HEK293 (cell line): ENCODE measurements around the gene HS3ST6.

Experiments
- KLF16 ChIP-seq: fragments of 450-650 bp; formaldehyde crosslinking; IDR thresholded peaks from 2 replicates; pipeline ENCODE4 v1.5.1; 2017; ENCODE audit warnings: missing biosample characterization, missing genetic modification characterization
- SP2 ChIP-seq: fragments of 450-650 bp; formaldehyde crosslinking; IDR thresholded peaks from 2 replicates; pipeline ENCODE4 v1.5.1; 2016; ENCODE audit warnings: missing biosample characterization, missing genetic modification characterization
- TCF7L2 ChIP-seq: IDR thresholded peaks from 2 replicates; pipeline ENCODE4 v1.6.1; 2011; ENCODE audit warnings: low read depth, mild to moderate bottlenecking, inconsistent platforms, low read length, moderate library complexity, borderline replicate concordance
- WT1 ChIP-seq: fragments of 450-650 bp; formaldehyde crosslinking; IDR thresholded peaks from 2 replicates; pipeline ENCODE4 v1.5.1; 2016; ENCODE audit warnings: missing biosample characterization, missing genetic modification characterization
- ZBTB17 ChIP-seq: fragments of 450-650 bp; formaldehyde crosslinking; IDR thresholded peaks from 2 replicates; pipeline ENCODE4 v1.5.1; 2016; ENCODE audit warnings: missing biosample characterization, missing genetic modification characterization
- ZBTB20 ChIP-seq: fragments of 450-650 bp; formaldehyde crosslinking; IDR thresholded peaks from 2 replicates; pipeline ENCODE4 v1.5.1; 2016; ENCODE audit warnings: missing biosample characterization, missing genetic modification characterization
- ZBTB8A ChIP-seq: fragments of 450-650 bp; formaldehyde crosslinking; IDR thresholded peaks from 2 replicates; pipeline ENCODE4 v1.5.1; 2016; ENCODE audit warnings: missing biosample characterization, missing genetic modification characterization
- ZFP69B ChIP-seq: fragments of 450-650 bp; formaldehyde crosslinking; IDR thresholded peaks from 2 replicates; pipeline ENCODE4 v1.5.1; 2016; ENCODE audit warnings: missing biosample characterization, missing genetic modification characterization
- ZNF138 ChIP-seq: fragments of 450-650 bp; formaldehyde crosslinking; IDR thresholded peaks from 2 replicates; pipeline ENCODE4 v1.5.1; 2016; ENCODE audit warnings: missing biosample characterization, missing genetic modification characterization, borderline replicate concordance
- ZNF202 ChIP-seq: fragments of 450-650 bp; formaldehyde crosslinking; IDR thresholded peaks from 2 replicates; pipeline ENCODE4 v1.5.1; 2016; ENCODE audit warnings: missing biosample characterization, missing genetic modification characterization, borderline replicate concordance
- ZNF341 ChIP-seq: fragments of 450-650 bp; formaldehyde crosslinking; IDR thresholded peaks from 2 replicates; pipeline ENCODE4; 2016; ENCODE audit warnings: low read depth, missing biosample characterization, missing genetic modification characterization
- ZNF394 ChIP-seq: fragments of 450-650 bp; formaldehyde crosslinking; IDR thresholded peaks from 2 replicates; pipeline ENCODE4 v1.5.1; 2016; ENCODE audit warnings: missing biosample characterization, missing genetic modification characterization, mild to moderate bottlenecking, moderate library complexity, borderline replicate concordance
- ZNF560 ChIP-seq: fragments of 450-650 bp; formaldehyde crosslinking; IDR thresholded peaks from 2 replicates; pipeline ENCODE4 v1.5.1; 2017; ENCODE audit warnings: missing biosample characterization, missing genetic modification characterization, borderline replicate concordance
- ZNF571 ChIP-seq: fragments of 450-650 bp; formaldehyde crosslinking; IDR thresholded peaks from 2 replicates; pipeline ENCODE4 v1.5.0; 2017; ENCODE audit warnings: missing biosample characterization, missing genetic modification characterization
- ZNF660 ChIP-seq: fragments of 450-650 bp; IDR thresholded peaks from 2 replicates; pipeline ENCODE4 v1.5.1; 2018; ENCODE audit warnings: missing biosample characterization, mild to moderate bottlenecking, missing genetic modification characterization
- ZXDB ChIP-seq: fragments of 450-650 bp; formaldehyde crosslinking; IDR thresholded peaks from 2 replicates; pipeline ENCODE4 v1.5.1; 2016; ENCODE audit warnings: missing biosample characterization, missing genetic modification characterization
- TF ChIP-seq, protein P1 (sequence below): fragments of 450-650 bp; IDR thresholded peaks from 2 replicates; pipeline ENCODE4 v1.5.1; 2018; ENCODE audit warnings: missing biosample characterization, mild to moderate bottlenecking, missing genetic modification characterization
- TF ChIP-seq, protein P2 (sequence below): fragments of 450-650 bp; formaldehyde crosslinking; IDR thresholded peaks from 2 replicates; pipeline ENCODE4 v1.5.1; 2016; ENCODE audit warnings: missing biosample characterization, missing genetic modification characterization
- TF ChIP-seq, protein P3 (sequence below): IDR thresholded peaks from 2 replicates; pipeline ENCODE4 v1.6.1; 2011; ENCODE audit warnings: mild to moderate bottlenecking, low read depth, low read length, borderline replicate concordance
- TF ChIP-seq, protein P4 (sequence below): fragments of 450-650 bp; formaldehyde crosslinking; IDR thresholded peaks from 2 replicates; pipeline ENCODE4 v1.5.1; 2016; ENCODE audit warnings: missing biosample characterization, missing genetic modification characterization
- TF ChIP-seq, protein P5 (sequence below): fragments of 450-650 bp; formaldehyde crosslinking; IDR thresholded peaks from 2 replicates; pipeline ENCODE4 v1.5.1; 2017; ENCODE audit warnings: missing biosample characterization, mild to moderate bottlenecking, missing genetic modification characterization, moderate library complexity
- TF ChIP-seq, protein P6 (sequence below): fragments of 450-650 bp; formaldehyde crosslinking; IDR thresholded peaks from 2 replicates; pipeline ENCODE4 v1.5.1; 2016; ENCODE audit warnings: missing biosample characterization, missing genetic modification characterization
- TF ChIP-seq, protein P7 (sequence below): fragments of 450-650 bp; formaldehyde crosslinking; optimal IDR thresholded peaks from 2 replicates; pipeline ENCODE3; 2016; ENCODE audit warnings: missing biosample characterization, mild to moderate bottlenecking, missing genetic modification characterization

Gene HS3ST6

DNA sequence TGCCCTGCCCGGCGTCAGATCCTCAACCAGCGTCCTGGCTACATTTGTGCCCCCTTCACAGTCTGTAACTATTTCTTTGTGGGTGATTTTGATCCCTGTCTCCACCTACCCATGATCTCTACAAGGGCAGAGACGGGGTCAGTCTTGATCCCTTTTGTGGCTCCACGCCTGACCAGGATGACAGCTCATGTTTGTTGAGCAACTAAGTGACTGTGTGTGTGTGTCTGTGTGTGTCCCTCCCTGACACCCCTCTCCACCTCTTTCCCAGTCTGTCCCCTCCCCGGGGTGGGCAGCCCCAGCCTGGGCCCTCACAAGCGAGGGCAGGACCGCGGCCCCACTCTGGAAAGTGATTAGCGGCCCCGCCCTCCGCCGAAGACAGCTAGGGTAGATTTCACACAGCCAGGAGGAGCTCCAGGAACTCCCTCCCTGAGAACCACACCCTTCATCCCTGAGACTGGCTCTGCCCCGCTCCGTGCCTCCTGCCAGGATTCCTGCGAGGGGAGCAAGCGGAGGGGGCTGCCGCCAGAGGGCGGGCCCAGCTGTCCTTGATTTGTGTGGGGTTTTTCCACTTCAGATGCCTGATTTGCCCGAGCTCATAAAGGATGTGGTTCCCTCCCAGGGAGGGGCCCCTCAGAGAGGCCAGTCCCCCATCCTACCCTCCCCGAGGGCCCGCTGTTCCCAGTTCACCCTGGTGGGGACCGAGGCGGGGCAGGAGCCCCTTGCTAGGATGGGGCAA is 5.3 kb upstream of the HS3ST6 start (continued):
- TF ChIP-seq ZNF341 (tag by site-specific recombination) (peak; percentile 91), ZNF138 (no peak), ZXDB (tag by site-specific recombination) (peak; percentile 58), ZNF571 (tag by site-specific recombination) (no peak), ZBTB8A (tag by site-specific recombination) (peak; percentile 51), ZNF560 (no peak), ZBTB17 (tag by site-specific recombination) (peak; percentile 89), SP2 (tag by site-specific recombination) (peak; percentile 84), ZNF394 (tag by site-specific recombination) (peak; percentile 28; the same call in 1 of the 2 replicates), TCF7L2 (no peak), ZNF660 (tag by site-specific recombination) (peak; percentile 73), WT1 (tag by site-specific recombination) (peak; percentile 43; the same call in 1 of the 2 replicates), ZNF202 (no peak), ZFP69B (tag by site-specific recombination) (peak; percentile 48), KLF16 (tag by site-specific recombination) (peak; percentile 77), ZBTB20 (tag by site-specific recombination) (peak; percentile 26; the same call in 1 of the 2 replicates)
- TF ChIP-seq, protein P1, sequence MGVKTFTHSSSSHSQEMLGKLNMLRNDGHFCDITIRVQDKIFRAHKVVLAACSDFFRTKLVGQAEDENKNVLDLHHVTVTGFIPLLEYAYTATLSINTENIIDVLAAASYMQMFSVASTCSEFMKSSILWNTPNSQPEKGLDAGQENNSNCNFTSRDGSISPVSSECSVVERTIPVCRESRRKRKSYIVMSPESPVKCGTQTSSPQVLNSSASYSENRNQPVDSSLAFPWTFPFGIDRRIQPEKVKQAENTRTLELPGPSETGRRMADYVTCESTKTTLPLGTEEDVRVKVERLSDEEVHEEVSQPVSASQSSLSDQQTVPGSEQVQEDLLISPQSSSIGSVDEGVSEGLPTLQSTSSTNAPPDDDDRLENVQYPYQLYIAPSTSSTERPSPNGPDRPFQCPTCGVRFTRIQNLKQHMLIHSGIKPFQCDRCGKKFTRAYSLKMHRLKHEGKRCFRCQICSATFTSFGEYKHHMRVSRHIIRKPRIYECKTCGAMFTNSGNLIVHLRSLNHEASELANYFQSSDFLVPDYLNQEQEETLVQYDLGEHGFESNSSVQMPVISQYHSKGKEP (tag by site-specific recombination), result peak; percentile 19; the same call in 1 of the 2 replicates
- TF ChIP-seq, protein P2, sequence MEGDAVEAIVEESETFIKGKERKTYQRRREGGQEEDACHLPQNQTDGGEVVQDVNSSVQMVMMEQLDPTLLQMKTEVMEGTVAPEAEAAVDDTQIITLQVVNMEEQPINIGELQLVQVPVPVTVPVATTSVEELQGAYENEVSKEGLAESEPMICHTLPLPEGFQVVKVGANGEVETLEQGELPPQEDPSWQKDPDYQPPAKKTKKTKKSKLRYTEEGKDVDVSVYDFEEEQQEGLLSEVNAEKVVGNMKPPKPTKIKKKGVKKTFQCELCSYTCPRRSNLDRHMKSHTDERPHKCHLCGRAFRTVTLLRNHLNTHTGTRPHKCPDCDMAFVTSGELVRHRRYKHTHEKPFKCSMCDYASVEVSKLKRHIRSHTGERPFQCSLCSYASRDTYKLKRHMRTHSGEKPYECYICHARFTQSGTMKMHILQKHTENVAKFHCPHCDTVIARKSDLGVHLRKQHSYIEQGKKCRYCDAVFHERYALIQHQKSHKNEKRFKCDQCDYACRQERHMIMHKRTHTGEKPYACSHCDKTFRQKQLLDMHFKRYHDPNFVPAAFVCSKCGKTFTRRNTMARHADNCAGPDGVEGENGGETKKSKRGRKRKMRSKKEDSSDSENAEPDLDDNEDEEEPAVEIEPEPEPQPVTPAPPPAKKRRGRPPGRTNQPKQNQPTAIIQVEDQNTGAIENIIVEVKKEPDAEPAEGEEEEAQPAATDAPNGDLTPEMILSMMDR, result peak; percentile 90
- TF ChIP-seq, protein P3, sequence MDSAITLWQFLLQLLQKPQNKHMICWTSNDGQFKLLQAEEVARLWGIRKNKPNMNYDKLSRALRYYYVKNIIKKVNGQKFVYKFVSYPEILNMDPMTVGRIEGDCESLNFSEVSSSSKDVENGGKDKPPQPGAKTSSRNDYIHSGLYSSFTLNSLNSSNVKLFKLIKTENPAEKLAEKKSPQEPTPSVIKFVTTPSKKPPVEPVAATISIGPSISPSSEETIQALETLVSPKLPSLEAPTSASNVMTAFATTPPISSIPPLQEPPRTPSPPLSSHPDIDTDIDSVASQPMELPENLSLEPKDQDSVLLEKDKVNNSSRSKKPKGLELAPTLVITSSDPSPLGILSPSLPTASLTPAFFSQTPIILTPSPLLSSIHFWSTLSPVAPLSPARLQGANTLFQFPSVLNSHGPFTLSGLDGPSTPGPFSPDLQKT, result no peak
- TF ChIP-seq, protein P4, sequence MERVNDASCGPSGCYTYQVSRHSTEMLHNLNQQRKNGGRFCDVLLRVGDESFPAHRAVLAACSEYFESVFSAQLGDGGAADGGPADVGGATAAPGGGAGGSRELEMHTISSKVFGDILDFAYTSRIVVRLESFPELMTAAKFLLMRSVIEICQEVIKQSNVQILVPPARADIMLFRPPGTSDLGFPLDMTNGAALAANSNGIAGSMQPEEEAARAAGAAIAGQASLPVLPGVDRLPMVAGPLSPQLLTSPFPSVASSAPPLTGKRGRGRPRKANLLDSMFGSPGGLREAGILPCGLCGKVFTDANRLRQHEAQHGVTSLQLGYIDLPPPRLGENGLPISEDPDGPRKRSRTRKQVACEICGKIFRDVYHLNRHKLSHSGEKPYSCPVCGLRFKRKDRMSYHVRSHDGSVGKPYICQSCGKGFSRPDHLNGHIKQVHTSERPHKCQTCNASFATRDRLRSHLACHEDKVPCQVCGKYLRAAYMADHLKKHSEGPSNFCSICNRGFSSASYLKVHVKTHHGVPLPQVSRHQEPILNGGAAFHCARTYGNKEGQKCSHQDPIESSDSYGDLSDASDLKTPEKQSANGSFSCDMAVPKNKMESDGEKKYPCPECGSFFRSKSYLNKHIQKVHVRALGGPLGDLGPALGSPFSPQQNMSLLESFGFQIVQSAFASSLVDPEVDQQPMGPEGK, result peak; percentile 84
- TF ChIP-seq, protein P5, sequence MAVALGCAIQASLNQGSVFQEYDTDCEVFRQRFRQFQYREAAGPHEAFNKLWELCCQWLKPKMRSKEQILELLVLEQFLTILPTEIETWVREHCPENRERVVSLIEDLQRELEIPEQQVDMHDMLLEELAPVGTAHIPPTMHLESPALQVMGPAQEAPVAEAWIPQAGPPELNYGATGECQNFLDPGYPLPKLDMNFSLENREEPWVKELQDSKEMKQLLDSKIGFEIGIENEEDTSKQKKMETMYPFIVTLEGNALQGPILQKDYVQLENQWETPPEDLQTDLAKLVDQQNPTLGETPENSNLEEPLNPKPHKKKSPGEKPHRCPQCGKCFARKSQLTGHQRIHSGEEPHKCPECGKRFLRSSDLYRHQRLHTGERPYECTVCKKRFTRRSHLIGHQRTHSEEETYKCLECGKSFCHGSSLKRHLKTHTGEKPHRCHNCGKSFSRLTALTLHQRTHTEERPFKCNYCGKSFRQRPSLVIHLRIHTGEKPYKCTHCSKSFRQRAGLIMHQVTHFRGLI, result no peak
- TF ChIP-seq, protein P6, sequence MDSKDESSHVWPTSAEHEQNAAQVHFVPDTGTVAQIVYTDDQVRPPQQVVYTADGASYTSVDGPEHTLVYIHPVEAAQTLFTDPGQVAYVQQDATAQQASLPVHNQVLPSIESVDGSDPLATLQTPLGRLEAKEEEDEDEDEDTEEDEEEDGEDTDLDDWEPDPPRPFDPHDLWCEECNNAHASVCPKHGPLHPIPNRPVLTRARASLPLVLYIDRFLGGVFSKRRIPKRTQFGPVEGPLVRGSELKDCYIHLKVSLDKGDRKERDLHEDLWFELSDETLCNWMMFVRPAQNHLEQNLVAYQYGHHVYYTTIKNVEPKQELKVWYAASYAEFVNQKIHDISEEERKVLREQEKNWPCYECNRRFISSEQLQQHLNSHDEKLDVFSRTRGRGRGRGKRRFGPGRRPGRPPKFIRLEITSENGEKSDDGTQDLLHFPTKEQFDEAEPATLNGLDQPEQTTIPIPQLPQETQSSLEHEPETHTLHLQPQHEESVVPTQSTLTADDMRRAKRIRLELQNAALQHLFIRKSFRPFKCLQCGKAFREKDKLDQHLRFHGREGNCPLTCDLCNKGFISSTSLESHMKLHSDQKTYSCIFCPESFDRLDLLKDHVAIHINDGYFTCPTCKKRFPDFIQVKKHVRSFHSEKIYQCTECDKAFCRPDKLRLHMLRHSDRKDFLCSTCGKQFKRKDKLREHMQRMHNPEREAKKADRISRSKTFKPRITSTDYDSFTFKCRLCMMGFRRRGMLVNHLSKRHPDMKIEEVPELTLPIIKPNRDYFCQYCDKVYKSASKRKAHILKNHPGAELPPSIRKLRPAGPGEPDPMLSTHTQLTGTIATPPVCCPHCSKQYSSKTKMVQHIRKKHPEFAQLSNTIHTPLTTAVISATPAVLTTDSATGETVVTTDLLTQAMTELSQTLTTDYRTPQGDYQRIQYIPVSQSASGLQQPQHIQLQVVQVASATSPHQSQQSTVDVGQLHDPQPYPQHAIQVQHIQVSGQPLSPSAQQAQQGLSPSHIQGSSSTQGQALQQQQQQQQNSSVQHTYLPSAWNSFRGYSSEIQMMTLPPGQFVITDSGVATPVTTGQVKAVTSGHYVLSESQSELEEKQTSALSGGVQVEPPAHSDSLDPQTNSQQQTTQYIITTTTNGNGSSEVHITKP (tag by site-specific recombination), result peak; percentile 82
- TF ChIP-seq, protein P7, sequence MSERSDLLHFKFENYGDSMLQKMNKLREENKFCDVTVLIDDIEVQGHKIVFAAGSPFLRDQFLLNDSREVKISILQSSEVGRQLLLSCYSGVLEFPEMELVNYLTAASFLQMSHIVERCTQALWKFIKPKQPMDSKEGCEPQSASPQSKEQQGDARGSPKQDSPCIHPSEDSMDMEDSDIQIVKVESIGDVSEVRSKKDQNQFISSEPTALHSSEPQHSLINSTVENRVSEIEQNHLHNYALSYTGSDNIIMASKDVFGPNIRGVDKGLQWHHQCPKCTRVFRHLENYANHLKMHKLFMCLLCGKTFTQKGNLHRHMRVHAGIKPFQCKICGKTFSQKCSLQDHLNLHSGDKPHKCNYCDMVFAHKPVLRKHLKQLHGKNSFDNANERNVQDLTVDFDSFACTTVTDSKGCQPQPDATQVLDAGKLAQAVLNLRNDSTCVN (tag by site-specific recombination), result peak; percentile 12
